ENCODE measurements around the gene SHCBP1L. TPM values are rescaled to one million over a fixed set of nuclear protein-coding genes. Genes with fewer than 3 reads are reported as not detected.

SHCBP1L gene
- total and polyA plus RNA-seq, 4 donors: not detected

DNA sequence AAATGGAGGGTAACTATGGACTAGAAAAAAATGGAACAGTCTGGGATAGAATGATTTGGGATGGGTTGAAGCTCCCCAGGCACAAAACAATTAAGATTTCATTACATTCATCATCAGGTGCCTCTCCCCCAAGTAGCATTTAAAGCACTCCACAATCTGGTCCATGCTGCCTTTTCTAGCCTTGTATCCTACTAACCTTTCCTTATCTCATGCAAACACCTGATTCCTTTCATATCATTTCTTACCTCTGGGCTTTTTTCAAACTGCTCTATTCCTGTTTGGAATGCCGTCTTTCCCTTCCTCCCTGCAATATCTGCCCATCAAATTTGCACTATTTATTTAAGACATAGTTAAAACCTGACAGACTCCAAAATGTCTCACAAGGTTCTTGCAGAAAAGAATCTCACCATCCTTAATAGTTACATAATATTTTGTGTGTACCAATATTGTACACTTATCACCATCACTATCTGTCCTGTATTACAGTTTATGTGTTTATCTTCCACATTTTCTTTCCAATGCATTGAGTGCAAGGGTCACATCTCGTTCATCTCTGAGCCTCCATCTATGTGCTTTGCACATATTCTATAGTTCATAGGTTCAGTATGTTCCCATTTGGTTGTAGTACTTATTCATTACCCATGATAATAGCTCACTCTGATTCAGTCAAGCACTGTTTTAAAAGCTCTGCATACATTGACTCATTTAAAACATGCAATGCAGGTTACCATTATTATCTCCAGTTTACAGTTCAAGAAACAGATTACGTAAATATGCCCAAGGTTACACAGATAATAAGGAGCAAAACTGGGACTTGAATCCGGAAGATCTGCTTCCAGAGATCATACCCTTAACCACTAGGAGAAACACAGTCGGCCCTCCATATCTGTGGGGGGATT is 16.1 kb upstream of the SHCBP1L start:
- no peaks in the 10 kb centered on the region for H3K4me1 ChIP-seq (ENCODE audit: control insufficient read depth in 1 of 2, insufficient read depth in 2 of 2, low read length in 2 of 2)
- DNase-seq (no peak), ATAC-seq (ENCODE audit: low FRiP score) (no peak)
- no peaks in the 10 kb centered on the region for H3K9me3 ChIP-seq (ENCODE audit: control insufficient read depth, low read length)
- no peaks in the 10 kb centered on the region for H3K36me3 ChIP-seq (ENCODE audit: control insufficient read depth in 1 of 2, insufficient read depth in 2 of 2, low read length in 1 of 2)
- intact Hi-C loops (cut with DNase I): loop anchor here (10.0 kb wide), 3 partner anchors 146 to 346 kb away; no protein-coding TSS in a partner anchor
- no peaks in the 10 kb centered on the region for H3K27me3 ChIP-seq (ENCODE audit: control insufficient read depth in 1 of 2, insufficient read depth in 2 of 2, low read length in 1 of 2)
- WGBS, 2 donors: 83 to 94% methylated on average over 5 of the region's 5 CpGs
- H3K4me3 ChIP-seq (ENCODE audit: low read length in 2 of 2): no peak overlapping the region
- H3K27ac ChIP-seq (ENCODE audit: low read depth in 1 of 2, low read length in 2 of 2): no peak overlapping the region

GRCh38 chr1:182968151-182968741 is 15.3 kb upstream of the SHCBP1L start:
- 21 to 22% methylated on average over 4 of the region's 4 CpGs for WGBS, 2 donors
- ATAC-seq (ENCODE audit: low FRiP score) (no peak), DNase-seq (no peak)
- Histone ChIP-seq H3K4me3 (ENCODE audit: low read length in 2 of 2) (no peak overlapping the region), H3K9me3 (ENCODE audit: control insufficient read depth, low read length) (no peaks in the 10 kb centered on the region), H3K27me3 (ENCODE audit: control insufficient read depth in 1 of 2, insufficient read depth in 2 of 2, low read length in 1 of 2) (no peaks in the 10 kb centered on the region), H3K4me1 (ENCODE audit: control insufficient read depth in 1 of 2, insufficient read depth in 2 of 2, low read length in 2 of 2) (no peaks in the 10 kb centered on the region), H3K27ac (ENCODE audit: low read depth in 1 of 2, low read length in 2 of 2) (no peak overlapping the region), H3K36me3 (ENCODE audit: control insufficient read depth in 1 of 2, insufficient read depth in 2 of 2, low read length in 1 of 2) (no peaks in the 10 kb centered on the region)
- intact Hi-C loops (cut with DNase I): loop anchor here (10.0 kb wide), 3 partner anchors 147 to 347 kb away; no protein-coding TSS in a partner anchor

- Histone ChIP-seq H3K9me3 (ENCODE audit: control insufficient read depth, low read length) (no peaks in the 10 kb centered on the region), H3K4me3 (ENCODE audit: low read length in 2 of 2) (no peak overlapping the region), H3K27me3 (ENCODE audit: control insufficient read depth in 1 of 2, insufficient read depth in 2 of 2, low read length in 1 of 2) (no peaks in the 10 kb centered on the region), H3K27ac (ENCODE audit: low read depth in 1 of 2, low read length in 2 of 2) (no peak overlapping the region), H3K36me3 (ENCODE audit: control insufficient read depth in 1 of 2, insufficient read depth in 2 of 2, low read length in 1 of 2) (no peaks in the 10 kb centered on the region), H3K4me1 (ENCODE audit: control insufficient read depth in 1 of 2, insufficient read depth in 2 of 2, low read length in 2 of 2) (no peaks in the 10 kb centered on the region)
- intact Hi-C loops (cut with DNase I): loop anchor here (10.0 kb wide), 3 partner anchors 149 to 349 kb away; no protein-coding TSS in a partner anchor
- DNase-seq (no peak), ATAC-seq (ENCODE audit: low FRiP score) (no peak)
- 87 to 96% methylated on average over 1 of the region's 1 CpG for WGBS, 2 donors
Measured at GRCh38 chr1:182965861-182966260, 12.9 kb upstream of the SHCBP1L start.

- DNase-seq: no peak
- Histone ChIP-seq H3K4me3 (ENCODE audit: low read length in 2 of 2) (no peak overlapping the region), H3K9me3 (ENCODE audit: control insufficient read depth, low read length) (no peaks in the 10 kb centered on the region), H3K27me3 (ENCODE audit: control insufficient read depth in 1 of 2, insufficient read depth in 2 of 2, low read length in 1 of 2) (no peaks in the 10 kb centered on the region), H3K27ac (ENCODE audit: low read depth in 1 of 2, low read length in 2 of 2) (no peak overlapping the region), H3K4me1 (ENCODE audit: control insufficient read depth in 1 of 2, insufficient read depth in 2 of 2, low read length in 2 of 2) (no peaks in the 10 kb centered on the region), H3K36me3 (ENCODE audit: control insufficient read depth in 1 of 2, insufficient read depth in 2 of 2, low read length in 1 of 2) (no peaks in the 10 kb centered on the region)
- 92 to 96% methylated on average over 1 of the region's 1 CpG for WGBS, 2 donors
- intact Hi-C loops (cut with DNase I): loop anchor here (10.0 kb wide), 3 partner anchors 150 to 350 kb away; no protein-coding TSS in a partner anchor
- no peak for ATAC-seq (ENCODE audit: low FRiP score)
Measured at GRCh38 chr1:182965096-182965495, 12.1 kb upstream of the SHCBP1L start.

GRCh38 chr1:182962554-182963115 is 9.7 kb upstream of the SHCBP1L start:
- no peak overlapping the region for H3K27ac ChIP-seq (ENCODE audit: low read depth in 1 of 2, low read length in 2 of 2)
- intact Hi-C loops (cut with DNase I): loop anchor here (2.0 to 10.0 kb wide), 6 partner anchors 60 to 352 kb away; partner anchors contain the start of gene LAMC1 (in 2 of the 2)

GRCh38 chr1:182960046-182960445 is 7.1 kb upstream of the SHCBP1L start:
- 80 to 85% methylated on average over 15 of the region's 15 CpGs for WGBS, 2 donors
- intact Hi-C loops (cut with DNase I): loop anchor here (5.0 to 10.0 kb wide), 5 partner anchors 62 to 355 kb away; partner anchors contain the start of gene LAMC1 (in 1 of the 2)
- Histone ChIP-seq H3K27ac (ENCODE audit: low read depth in 1 of 2, low read length in 2 of 2) (no peak overlapping the region), H3K9me3 (ENCODE audit: control insufficient read depth, low read length) (no peaks in the 10 kb centered on the region), H3K4me3 (ENCODE audit: low read length in 2 of 2) (no peak overlapping the region), H3K4me1 (ENCODE audit: control insufficient read depth in 1 of 2, insufficient read depth in 2 of 2, low read length in 2 of 2) (no peaks in the 10 kb centered on the region), H3K36me3 (ENCODE audit: control insufficient read depth in 1 of 2, insufficient read depth in 2 of 2, low read length in 1 of 2) (no peaks in the 10 kb centered on the region), H3K27me3 (ENCODE audit: control insufficient read depth in 1 of 2, insufficient read depth in 2 of 2, low read length in 1 of 2) (no peaks in the 10 kb centered on the region)
- no peak for ATAC-seq (ENCODE audit: low FRiP score)
- DNase-seq: no peak

More at GRCh38 chr1:182962554-182963115, 9.7 kb upstream of the SHCBP1L start:
- DNase-seq (peak; percentile 85 to 90), ATAC-seq (ENCODE audit: low FRiP score) (peak; percentile 97)
- Histone ChIP-seq H3K9me3 (ENCODE audit: control insufficient read depth, low read length) (no peaks in the 10 kb centered on the region), H3K27me3 (ENCODE audit: control insufficient read depth in 1 of 2, insufficient read depth in 2 of 2, low read length in 1 of 2) (no peaks in the 10 kb centered on the region), H3K4me1 (ENCODE audit: control insufficient read depth in 1 of 2, insufficient read depth in 2 of 2, low read length in 2 of 2) (no peaks in the 10 kb centered on the region), H3K4me3 (ENCODE audit: low read length in 2 of 2) (peak overlapping the region; percentile 30 to 76), H3K36me3 (ENCODE audit: control insufficient read depth in 1 of 2, insufficient read depth in 2 of 2, low read length in 1 of 2) (no peaks in the 10 kb centered on the region)
- WGBS, 2 donors: 2 to 3% methylated on average over 6 of the region's 6 CpGs

GRCh38 chr1:182957902-182958395 is 5.0 kb upstream of the SHCBP1L start:
- no peaks in the 10 kb centered on the region for H3K9me3 ChIP-seq (ENCODE audit: control insufficient read depth, low read length)
- no peaks in the 10 kb centered on the region for H3K4me1 ChIP-seq (ENCODE audit: control insufficient read depth in 1 of 2, insufficient read depth in 2 of 2, low read length in 2 of 2)
- H3K4me3 ChIP-seq (ENCODE audit: low read length in 2 of 2): no peak overlapping the region
- WGBS, 2 donors: 89 to 90% methylated on average over 11 of the region's 11 CpGs
- no peak overlapping the region for H3K27ac ChIP-seq (ENCODE audit: low read depth in 1 of 2, low read length in 2 of 2)
- intact Hi-C loops (cut with DNase I): no loop called here
- no peak for DNase-seq
- H3K36me3 ChIP-seq (ENCODE audit: control insufficient read depth in 1 of 2, insufficient read depth in 2 of 2, low read length in 1 of 2): no peaks in the 10 kb centered on the region
- no peaks in the 10 kb centered on the region for H3K27me3 ChIP-seq (ENCODE audit: control insufficient read depth in 1 of 2, insufficient read depth in 2 of 2, low read length in 1 of 2)
- no peak for ATAC-seq (ENCODE audit: low FRiP score)

- intact Hi-C loops (cut with DNase I): no loop called here
Measured at GRCh38 chr1:182956708-182957365, 3.9 kb upstream of the SHCBP1L start.

More at GRCh38 chr1:182956708-182957365, 3.9 kb upstream of the SHCBP1L start:
- no peaks in the 10 kb centered on the region for H3K9me3 ChIP-seq (ENCODE audit: control insufficient read depth, low read length)
- no peaks in the 10 kb centered on the region for H3K36me3 ChIP-seq (ENCODE audit: control insufficient read depth in 1 of 2, insufficient read depth in 2 of 2, low read length in 1 of 2)
- no peaks in the 10 kb centered on the region for H3K4me1 ChIP-seq (ENCODE audit: control insufficient read depth in 1 of 2, insufficient read depth in 2 of 2, low read length in 2 of 2)
- H3K27ac ChIP-seq (ENCODE audit: low read depth in 1 of 2, low read length in 2 of 2): no peak overlapping the region
- H3K4me3 ChIP-seq (ENCODE audit: low read length in 2 of 2): no peak overlapping the region
- 91 to 94% methylated on average over 2 of the region's 2 CpGs for WGBS, 2 donors
- no peaks in the 10 kb centered on the region for H3K27me3 ChIP-seq (ENCODE audit: control insufficient read depth in 1 of 2, insufficient read depth in 2 of 2, low read length in 1 of 2)
- no peak for ATAC-seq (ENCODE audit: low FRiP score)
- no peak for DNase-seq
